ENCODE measurements around the gene GPC6.

- TF ChIP-seq REST (IDR thresholded peaks at IDR 0.05; ENCODE audit: borderline replicate concordance) = no peak
- no peak for TF ChIP-seq REST (CRISPR knock-in tag; IDR thresholded peaks at IDR 0.05; ENCODE audit: low read depth)
- TF ChIP-seq TAF1 (IDR thresholded peaks at IDR 0.05; ENCODE audit: control insufficient read depth, extremely low read depth, insufficient read depth, low read length, severe bottlenecking) = no peak
- TF ChIP-seq ATF3 (IDR thresholded peaks at IDR 0.05) = no peak
- no peak for TF ChIP-seq ATF3 (CRISPR knock-in tag; conservative IDR thresholded peaks at IDR 0.05)
- no peak for TF ChIP-seq MAFF (IDR thresholded peaks at IDR 0.05; ENCODE audit: low read length)
- no peak for TF ChIP-seq BRCA1 (IDR thresholded peaks at IDR 0.05)
- no peak for TF ChIP-seq BRCA1 (CRISPR knock-in tag; IDR thresholded peaks at IDR 0.05)
Observed at GRCh38 chr13:94168783-94169453, 942.3 kb downstream of the GPC6 start.
